Ascending aorta (tissue), 2 donors: ENCODE results near the gene REEP3. TPM values are rescaled to one million over a fixed set of nuclear protein-coding genes. Genes with fewer than 3 reads are reported as not detected.

ENCODE experiments used
- DNase-seq, 2 donors: peaks; one replicate each; pipeline ENCODE4 v3.0.0-alpha.2; 2019; ENCODE audit warnings: low spot score in 2 of 2
- H3K27ac ChIP-seq, 2 donors: fragments of 200-600 bp; sonication (generic); one replicate each; pipeline ENCODE4 v1.5.1; 2016 to 2017; ENCODE audit warnings: mild to moderate bottlenecking in 1 of 2
- H3K27me3 ChIP-seq: fragments of 200-600 bp; sonication (generic); one replicate; pipeline ENCODE4 v1.5.1; 2017
- H3K36me3 ChIP-seq, 2 donors: fragments of 200-600 bp; sonication (generic); one replicate each; pipeline ENCODE4 v1.5.1; 2016
- H3K4me1 ChIP-seq, 2 donors: fragments of 200-600 bp; sonication (generic); one replicate each; pipeline ENCODE4 v1.5.1; 2016 to 2017; ENCODE audit warnings: mild to moderate bottlenecking in 1 of 2
- H3K4me3 ChIP-seq, 2 donors: fragments of 200-600 bp; sonication (generic); one replicate each; pipeline ENCODE4 v1.5.1; 2016 to 2017; ENCODE audit warnings: mild to moderate bottlenecking in 1 of 2
- H3K9me3 ChIP-seq, 2 donors: fragments of 200-600 bp; sonication (generic); one replicate each; pipeline ENCODE4 v1.5.1; 2016
- intact Hi-C: fragments of 100-400 bp; cut with DNase I; formaldehyde crosslinking; loops from one replicate; pipeline ENCODE4 v1.15.1; 2023
- total RNA-seq: library from RNA; depleted of rRNA; stranded (reverse); fragments of >200 nt; gene quantifications from one replicate; pipeline ENCODE4 v1.1.0, GENCODE V29; 2016
- TF ChIP-seq, protein P1 (sequence below), 3 experiments: fragments of 200-600 bp in 2 of 3; fragments of 450-650 bp in 1 of 3; sonication (generic) in 2 of 3; IDR thresholded peaks; one replicate each; pipeline ENCODE4 v1.5.1; 2016 to 2019; ENCODE audit warnings: antibody characterized with exemption in 3 of 3, mild to moderate bottlenecking in 1 of 3, moderate library complexity in 1 of 3

Gene REEP3
- total RNA-seq, 1 donor from 2014 or later = 41.1 TPM

DNA sequence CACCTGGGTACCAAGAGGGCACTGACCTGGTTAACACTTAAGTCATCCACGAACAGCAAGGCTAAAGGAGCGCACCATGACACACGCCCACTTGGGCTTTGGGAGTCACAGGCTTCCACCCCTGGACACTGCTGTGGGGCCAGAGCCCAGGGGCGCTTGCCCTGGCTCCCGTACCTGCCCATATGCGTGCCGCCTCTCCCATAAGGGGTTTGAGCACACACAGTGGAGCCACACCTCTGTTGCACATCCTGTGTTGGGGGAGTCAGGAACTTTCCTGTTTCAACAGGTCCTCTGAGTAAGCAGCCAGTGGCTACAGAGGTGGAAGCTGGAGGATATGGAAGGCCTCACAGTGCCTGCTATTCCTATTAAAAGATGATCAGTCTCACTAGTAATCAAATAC is 152.0 kb downstream of the REEP3 start:
- no peaks in the 10 kb centered on the region for H3K27me3 ChIP-seq
- TF ChIP-seq, protein P1, sequence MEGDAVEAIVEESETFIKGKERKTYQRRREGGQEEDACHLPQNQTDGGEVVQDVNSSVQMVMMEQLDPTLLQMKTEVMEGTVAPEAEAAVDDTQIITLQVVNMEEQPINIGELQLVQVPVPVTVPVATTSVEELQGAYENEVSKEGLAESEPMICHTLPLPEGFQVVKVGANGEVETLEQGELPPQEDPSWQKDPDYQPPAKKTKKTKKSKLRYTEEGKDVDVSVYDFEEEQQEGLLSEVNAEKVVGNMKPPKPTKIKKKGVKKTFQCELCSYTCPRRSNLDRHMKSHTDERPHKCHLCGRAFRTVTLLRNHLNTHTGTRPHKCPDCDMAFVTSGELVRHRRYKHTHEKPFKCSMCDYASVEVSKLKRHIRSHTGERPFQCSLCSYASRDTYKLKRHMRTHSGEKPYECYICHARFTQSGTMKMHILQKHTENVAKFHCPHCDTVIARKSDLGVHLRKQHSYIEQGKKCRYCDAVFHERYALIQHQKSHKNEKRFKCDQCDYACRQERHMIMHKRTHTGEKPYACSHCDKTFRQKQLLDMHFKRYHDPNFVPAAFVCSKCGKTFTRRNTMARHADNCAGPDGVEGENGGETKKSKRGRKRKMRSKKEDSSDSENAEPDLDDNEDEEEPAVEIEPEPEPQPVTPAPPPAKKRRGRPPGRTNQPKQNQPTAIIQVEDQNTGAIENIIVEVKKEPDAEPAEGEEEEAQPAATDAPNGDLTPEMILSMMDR (IDR thresholded peaks at IDR 0.05) = no peak
- H3K27ac ChIP-seq = no peak overlapping the region
- H3K36me3 ChIP-seq = no peaks in the 10 kb centered on the region
- intact Hi-C loops = no loop called here
- no peaks in the 10 kb centered on the region for H3K9me3 ChIP-seq
- no peaks in the 10 kb centered on the region for H3K4me1 ChIP-seq
- H3K4me3 ChIP-seq = no peak overlapping the region
- no peak for DNase-seq

DNA sequence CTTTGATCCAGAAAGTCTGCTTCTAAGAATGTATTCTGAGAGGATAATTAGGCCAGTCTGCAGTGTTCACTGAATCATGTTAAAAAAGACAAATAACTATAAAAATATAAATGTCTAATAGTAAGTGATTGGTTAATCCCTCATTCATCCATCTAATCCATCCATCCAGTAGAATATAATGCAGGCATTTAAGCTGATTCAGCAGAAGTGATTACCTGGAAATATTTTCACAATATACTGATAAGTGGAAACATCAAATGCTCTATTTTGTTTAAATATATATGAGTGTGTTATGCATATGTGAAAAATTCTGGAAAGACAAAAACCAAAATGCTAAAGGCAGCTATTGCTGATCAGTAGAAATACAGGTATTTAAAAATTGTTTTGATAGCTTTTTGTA is 152.6 kb downstream of the REEP3 start:
- no peaks in the 10 kb centered on the region for H3K9me3 ChIP-seq
- H3K4me3 ChIP-seq = no peak overlapping the region
- no peaks in the 10 kb centered on the region for H3K27me3 ChIP-seq
- no peak for DNase-seq
- H3K27ac ChIP-seq = no peak overlapping the region
- TF ChIP-seq, protein P1 (IDR thresholded peaks at IDR 0.05) = no peak
- no peaks in the 10 kb centered on the region for H3K4me1 ChIP-seq
- H3K36me3 ChIP-seq = no peaks in the 10 kb centered on the region
- intact Hi-C loops = no loop called here

Other genes starting within 250 kb of the REEP3 start
- 65.0 TPM for gene JMJD1C, start 55.4 kb upstream of the REEP3 start, total RNA-seq